Right atrium auricular region (tissue), 2 donors: Measurements from ENCODE around the gene CEP43. TPM values are rescaled to one million over a fixed set of nuclear protein-coding genes. Genes with fewer than 3 reads are reported as not detected.

Source experiments
- DNase-seq: peaks from one replicate; pipeline ENCODE4 v3.0.0-alpha.2; 2019; ENCODE audit warnings: low spot score
- H3K27ac ChIP-seq, 2 donors: fragments of 200-600 bp; sonication (generic); 1 replicate in 1 of 2; 2 replicates in 1 of 2; pipeline ENCODE4 v1.5.1; 2016 to 2019
- H3K27me3 ChIP-seq, 2 donors: fragments of 200-600 bp; sonication (generic); one replicate each; pipeline versions ENCODE4 v1.5.1 to v1.6.0; 2017 to 2019
- H3K36me3 ChIP-seq: fragments of 200-600 bp; sonication (generic); one replicate; pipeline ENCODE4 v1.5.1; 2016
- H3K4me1 ChIP-seq, 2 donors: fragments of 200-600 bp; sonication (generic); one replicate each; pipeline versions ENCODE4 v1.5.1 to v1.6.0; 2017 to 2019
- H3K4me3 ChIP-seq, 2 donors: fragments of 200-600 bp; sonication (generic); 1 replicate in 1 of 2; 2 replicates in 1 of 2; pipeline ENCODE4 v1.5.1; 2017 to 2019; ENCODE audit warnings: mild to moderate bottlenecking in 1 of 2, moderate library complexity in 1 of 2
- H3K9me3 ChIP-seq, 2 donors: fragments of 200-600 bp; sonication (generic); one replicate each; pipeline ENCODE4 v1.5.1; 2019
- CTCF ChIP-seq, 2 donors: fragments of 200-600 bp; sonication (generic); IDR thresholded peaks; one replicate each; pipeline ENCODE4 v1.5.1; 2019; ENCODE audit warnings: antibody characterized with exemption in 2 of 2
- total RNA-seq, 2 donors: library from RNA; depleted of rRNA; stranded (reverse); fragments of >200 nt; gene quantifications; one replicate each; pipeline ENCODE4 v1.1.0, GENCODE V29; 2016

CEP43 gene
- total RNA-seq, 2 donors from 2014 or later, result 6.7 to 8.8 TPM

- DNase-seq, result no peak
- Histone ChIP-seq H3K4me3 (no peak overlapping the region), H3K36me3 (peaks cover 43% of the 10 kb centered on the region), H3K27ac (no peak overlapping the region), H3K9me3 (no peaks in the 10 kb centered on the region), H3K4me1 (no peaks in the 10 kb centered on the region), H3K27me3 (no peaks in the 10 kb centered on the region)
- no peak for TF ChIP-seq CTCF (IDR thresholded peaks at IDR 0.05)
These were observed 28.6 kb downstream of the CEP43 start for GRCh38 chr6:167027772-167028171.

GRCh38 chr6:167030222-167031072 is 31.2 kb downstream of the CEP43 start:
- Histone ChIP-seq H3K36me3 (peaks cover 47% of the 10 kb centered on the region), H3K27me3 (no peaks in the 10 kb centered on the region), H3K9me3 (no peaks in the 10 kb centered on the region), H3K27ac (no peak overlapping the region), H3K4me1 (no peaks in the 10 kb centered on the region), H3K4me3 (no peak overlapping the region)
- TF ChIP-seq CTCF (IDR thresholded peaks at IDR 0.05), result no peak
- no peak for DNase-seq

- H3K27me3 ChIP-seq, result no peaks in the 10 kb centered on the region
- no peak overlapping the region for H3K27ac ChIP-seq
- H3K9me3 ChIP-seq, result no peaks in the 10 kb centered on the region
- H3K4me3 ChIP-seq, result no peak overlapping the region
- H3K4me1 ChIP-seq, result no peaks in the 10 kb centered on the region
- no peak for TF ChIP-seq CTCF (IDR thresholded peaks at IDR 0.05)
- DNase-seq, result no peak
- H3K36me3 ChIP-seq, result peaks cover 39% of the 10 kb centered on the region
These were observed 32.0 kb downstream of the CEP43 start for GRCh38 chr6:167031082-167031709.

GRCh38 chr6:167034056-167034455 is 34.9 kb downstream of the CEP43 start:
- H3K36me3 ChIP-seq, result peaks cover 26% of the 10 kb centered on the region
- H3K27ac ChIP-seq, result no peak overlapping the region
- TF ChIP-seq CTCF (IDR thresholded peaks at IDR 0.05), result no peak

GRCh38 chr6:167037762-167038161 is 38.6 kb downstream of the CEP43 start:
- Histone ChIP-seq H3K9me3 (no peaks in the 10 kb centered on the region), H3K36me3 (peaks cover 20% of the 10 kb centered on the region), H3K27ac (no peak overlapping the region), H3K4me1 (no peaks in the 10 kb centered on the region), H3K27me3 (no peaks in the 10 kb centered on the region), H3K4me3 (no peak overlapping the region)
- DNase-seq, result no peak
- no peak for TF ChIP-seq CTCF (IDR thresholded peaks at IDR 0.05)

More at GRCh38 chr6:167034056-167034455, 34.9 kb downstream of the CEP43 start:
- Histone ChIP-seq H3K9me3 (no peaks in the 10 kb centered on the region), H3K27me3 (no peaks in the 10 kb centered on the region), H3K4me1 (no peaks in the 10 kb centered on the region), H3K4me3 (no peak overlapping the region)
- DNase-seq, result no peak
